ENCODE results near the gene MVB12A. TPM values are rescaled to one million over a fixed set of nuclear protein-coding genes. Genes with fewer than 3 reads are reported as not detected.

The MVB12A gene
- total and polyA plus RNA-seq, 2 experiments from 2014 or later = 36.6 to 60.3 TPM

DNA sequence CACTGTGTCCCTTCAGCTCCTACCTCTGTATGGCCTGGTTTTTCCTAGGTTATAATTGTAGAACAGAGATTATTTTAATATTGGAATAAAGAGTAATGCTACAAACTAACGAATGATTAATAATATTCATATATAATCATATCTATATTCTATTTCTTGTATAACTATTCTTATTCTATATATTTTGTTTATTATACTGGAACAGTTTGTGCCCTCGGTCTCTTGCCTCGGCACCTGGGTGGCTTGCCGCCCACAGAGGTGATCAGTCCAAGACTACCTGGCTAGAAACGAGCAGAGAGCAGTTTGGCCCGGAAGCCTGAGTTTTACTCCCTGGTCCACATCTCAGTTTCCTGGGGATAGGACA is 46.6 kb downstream of the MVB12A start:
- ATAC-seq = no peak
- no peaks in the 10 kb centered on the region for H3K36me3 ChIP-seq (ENCODE audit: insufficient read depth)
- no peaks in the 10 kb centered on the region for H4K20me1 ChIP-seq (replicated peaks; ENCODE audit: insufficient read depth)
- H3K27me3 ChIP-seq (ENCODE audit: insufficient read depth) = peaks cover 20% of the 10 kb centered on the region
- Mint-ChIP-seq H3K27ac (no peak overlapping the region), H3K4me1 (peaks cover 20% of the 10 kb centered on the region), H3K4me3 (no peak overlapping the region), H3K36me3 (ENCODE audit: low read depth) (no peaks in the 10 kb centered on the region; the same call in 2 of the 3 replicates), H3K9me3 (no peaks in the 10 kb centered on the region), H3K27me3 (ENCODE audit: insufficient read depth, low read depth, poor library complexity) (peaks cover 12% of the 10 kb centered on the region)
- peaks cover 12% of the 10 kb centered on the region for H3K4me1 ChIP-seq (ENCODE audit: insufficient read depth)
- no peak overlapping the region for H3K4me2 ChIP-seq
- no peak overlapping the region for H3K4me3 ChIP-seq
- no peak overlapping the region for H2AFZ ChIP-seq
- TF ChIP-seq, protein P1, sequence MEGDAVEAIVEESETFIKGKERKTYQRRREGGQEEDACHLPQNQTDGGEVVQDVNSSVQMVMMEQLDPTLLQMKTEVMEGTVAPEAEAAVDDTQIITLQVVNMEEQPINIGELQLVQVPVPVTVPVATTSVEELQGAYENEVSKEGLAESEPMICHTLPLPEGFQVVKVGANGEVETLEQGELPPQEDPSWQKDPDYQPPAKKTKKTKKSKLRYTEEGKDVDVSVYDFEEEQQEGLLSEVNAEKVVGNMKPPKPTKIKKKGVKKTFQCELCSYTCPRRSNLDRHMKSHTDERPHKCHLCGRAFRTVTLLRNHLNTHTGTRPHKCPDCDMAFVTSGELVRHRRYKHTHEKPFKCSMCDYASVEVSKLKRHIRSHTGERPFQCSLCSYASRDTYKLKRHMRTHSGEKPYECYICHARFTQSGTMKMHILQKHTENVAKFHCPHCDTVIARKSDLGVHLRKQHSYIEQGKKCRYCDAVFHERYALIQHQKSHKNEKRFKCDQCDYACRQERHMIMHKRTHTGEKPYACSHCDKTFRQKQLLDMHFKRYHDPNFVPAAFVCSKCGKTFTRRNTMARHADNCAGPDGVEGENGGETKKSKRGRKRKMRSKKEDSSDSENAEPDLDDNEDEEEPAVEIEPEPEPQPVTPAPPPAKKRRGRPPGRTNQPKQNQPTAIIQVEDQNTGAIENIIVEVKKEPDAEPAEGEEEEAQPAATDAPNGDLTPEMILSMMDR (conservative IDR thresholded peaks at IDR 0.05; ENCODE audit: low read depth in 2 of 2) = no peak
- TF ChIP-seq CREB1 (CRISPR knock-in tag; IDR thresholded peaks at IDR 0.05; ENCODE audit: low read depth) (no peak), STAT1 (IDR thresholded peaks at IDR 0.05; ENCODE audit: unreplicated experiment) (no peak), NANOG (IDR thresholded peaks at IDR 0.05; ENCODE audit: borderline replicate concordance) (no peak), POLR2AphosphoS5 (IDR thresholded peaks at IDR 0.05; ENCODE audit: low read depth) (no peak), ZNF114 (CRISPR knock-in tag; IDR thresholded peaks at IDR 0.05) (no peak), EZH2phosphoT487 (IDR thresholded peaks at IDR 0.05; ENCODE audit: unreplicated experiment) (no peak), ZNF331 (CRISPR knock-in tag; IDR thresholded peaks at IDR 0.05; ENCODE audit: low read depth) (no peak), JUNB (IDR thresholded peaks at IDR 0.05; ENCODE audit: unreplicated experiment) (no peak), EZH2 (IDR thresholded peaks at IDR 0.05; ENCODE audit: low read depth, unreplicated experiment) (no peak)
- TF ChIP-seq, protein P2, sequence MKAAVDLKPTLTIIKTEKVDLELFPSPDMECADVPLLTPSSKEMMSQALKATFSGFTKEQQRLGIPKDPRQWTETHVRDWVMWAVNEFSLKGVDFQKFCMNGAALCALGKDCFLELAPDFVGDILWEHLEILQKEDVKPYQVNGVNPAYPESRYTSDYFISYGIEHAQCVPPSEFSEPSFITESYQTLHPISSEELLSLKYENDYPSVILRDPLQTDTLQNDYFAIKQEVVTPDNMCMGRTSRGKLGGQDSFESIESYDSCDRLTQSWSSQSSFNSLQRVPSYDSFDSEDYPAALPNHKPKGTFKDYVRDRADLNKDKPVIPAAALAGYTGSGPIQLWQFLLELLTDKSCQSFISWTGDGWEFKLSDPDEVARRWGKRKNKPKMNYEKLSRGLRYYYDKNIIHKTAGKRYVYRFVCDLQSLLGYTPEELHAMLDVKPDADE (IDR thresholded peaks at IDR 0.05) = no peak
- TF ChIP-seq, protein P3, sequence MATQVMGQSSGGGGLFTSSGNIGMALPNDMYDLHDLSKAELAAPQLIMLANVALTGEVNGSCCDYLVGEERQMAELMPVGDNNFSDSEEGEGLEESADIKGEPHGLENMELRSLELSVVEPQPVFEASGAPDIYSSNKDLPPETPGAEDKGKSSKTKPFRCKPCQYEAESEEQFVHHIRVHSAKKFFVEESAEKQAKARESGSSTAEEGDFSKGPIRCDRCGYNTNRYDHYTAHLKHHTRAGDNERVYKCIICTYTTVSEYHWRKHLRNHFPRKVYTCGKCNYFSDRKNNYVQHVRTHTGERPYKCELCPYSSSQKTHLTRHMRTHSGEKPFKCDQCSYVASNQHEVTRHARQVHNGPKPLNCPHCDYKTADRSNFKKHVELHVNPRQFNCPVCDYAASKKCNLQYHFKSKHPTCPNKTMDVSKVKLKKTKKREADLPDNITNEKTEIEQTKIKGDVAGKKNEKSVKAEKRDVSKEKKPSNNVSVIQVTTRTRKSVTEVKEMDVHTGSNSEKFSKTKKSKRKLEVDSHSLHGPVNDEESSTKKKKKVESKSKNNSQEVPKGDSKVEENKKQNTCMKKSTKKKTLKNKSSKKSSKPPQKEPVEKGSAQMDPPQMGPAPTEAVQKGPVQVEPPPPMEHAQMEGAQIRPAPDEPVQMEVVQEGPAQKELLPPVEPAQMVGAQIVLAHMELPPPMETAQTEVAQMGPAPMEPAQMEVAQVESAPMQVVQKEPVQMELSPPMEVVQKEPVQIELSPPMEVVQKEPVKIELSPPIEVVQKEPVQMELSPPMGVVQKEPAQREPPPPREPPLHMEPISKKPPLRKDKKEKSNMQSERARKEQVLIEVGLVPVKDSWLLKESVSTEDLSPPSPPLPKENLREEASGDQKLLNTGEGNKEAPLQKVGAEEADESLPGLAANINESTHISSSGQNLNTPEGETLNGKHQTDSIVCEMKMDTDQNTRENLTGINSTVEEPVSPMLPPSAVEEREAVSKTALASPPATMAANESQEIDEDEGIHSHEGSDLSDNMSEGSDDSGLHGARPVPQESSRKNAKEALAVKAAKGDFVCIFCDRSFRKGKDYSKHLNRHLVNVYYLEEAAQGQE (IDR thresholded peaks at IDR 0.05; ENCODE audit: unreplicated experiment) = no peak
- TF ChIP-seq, protein P4, sequence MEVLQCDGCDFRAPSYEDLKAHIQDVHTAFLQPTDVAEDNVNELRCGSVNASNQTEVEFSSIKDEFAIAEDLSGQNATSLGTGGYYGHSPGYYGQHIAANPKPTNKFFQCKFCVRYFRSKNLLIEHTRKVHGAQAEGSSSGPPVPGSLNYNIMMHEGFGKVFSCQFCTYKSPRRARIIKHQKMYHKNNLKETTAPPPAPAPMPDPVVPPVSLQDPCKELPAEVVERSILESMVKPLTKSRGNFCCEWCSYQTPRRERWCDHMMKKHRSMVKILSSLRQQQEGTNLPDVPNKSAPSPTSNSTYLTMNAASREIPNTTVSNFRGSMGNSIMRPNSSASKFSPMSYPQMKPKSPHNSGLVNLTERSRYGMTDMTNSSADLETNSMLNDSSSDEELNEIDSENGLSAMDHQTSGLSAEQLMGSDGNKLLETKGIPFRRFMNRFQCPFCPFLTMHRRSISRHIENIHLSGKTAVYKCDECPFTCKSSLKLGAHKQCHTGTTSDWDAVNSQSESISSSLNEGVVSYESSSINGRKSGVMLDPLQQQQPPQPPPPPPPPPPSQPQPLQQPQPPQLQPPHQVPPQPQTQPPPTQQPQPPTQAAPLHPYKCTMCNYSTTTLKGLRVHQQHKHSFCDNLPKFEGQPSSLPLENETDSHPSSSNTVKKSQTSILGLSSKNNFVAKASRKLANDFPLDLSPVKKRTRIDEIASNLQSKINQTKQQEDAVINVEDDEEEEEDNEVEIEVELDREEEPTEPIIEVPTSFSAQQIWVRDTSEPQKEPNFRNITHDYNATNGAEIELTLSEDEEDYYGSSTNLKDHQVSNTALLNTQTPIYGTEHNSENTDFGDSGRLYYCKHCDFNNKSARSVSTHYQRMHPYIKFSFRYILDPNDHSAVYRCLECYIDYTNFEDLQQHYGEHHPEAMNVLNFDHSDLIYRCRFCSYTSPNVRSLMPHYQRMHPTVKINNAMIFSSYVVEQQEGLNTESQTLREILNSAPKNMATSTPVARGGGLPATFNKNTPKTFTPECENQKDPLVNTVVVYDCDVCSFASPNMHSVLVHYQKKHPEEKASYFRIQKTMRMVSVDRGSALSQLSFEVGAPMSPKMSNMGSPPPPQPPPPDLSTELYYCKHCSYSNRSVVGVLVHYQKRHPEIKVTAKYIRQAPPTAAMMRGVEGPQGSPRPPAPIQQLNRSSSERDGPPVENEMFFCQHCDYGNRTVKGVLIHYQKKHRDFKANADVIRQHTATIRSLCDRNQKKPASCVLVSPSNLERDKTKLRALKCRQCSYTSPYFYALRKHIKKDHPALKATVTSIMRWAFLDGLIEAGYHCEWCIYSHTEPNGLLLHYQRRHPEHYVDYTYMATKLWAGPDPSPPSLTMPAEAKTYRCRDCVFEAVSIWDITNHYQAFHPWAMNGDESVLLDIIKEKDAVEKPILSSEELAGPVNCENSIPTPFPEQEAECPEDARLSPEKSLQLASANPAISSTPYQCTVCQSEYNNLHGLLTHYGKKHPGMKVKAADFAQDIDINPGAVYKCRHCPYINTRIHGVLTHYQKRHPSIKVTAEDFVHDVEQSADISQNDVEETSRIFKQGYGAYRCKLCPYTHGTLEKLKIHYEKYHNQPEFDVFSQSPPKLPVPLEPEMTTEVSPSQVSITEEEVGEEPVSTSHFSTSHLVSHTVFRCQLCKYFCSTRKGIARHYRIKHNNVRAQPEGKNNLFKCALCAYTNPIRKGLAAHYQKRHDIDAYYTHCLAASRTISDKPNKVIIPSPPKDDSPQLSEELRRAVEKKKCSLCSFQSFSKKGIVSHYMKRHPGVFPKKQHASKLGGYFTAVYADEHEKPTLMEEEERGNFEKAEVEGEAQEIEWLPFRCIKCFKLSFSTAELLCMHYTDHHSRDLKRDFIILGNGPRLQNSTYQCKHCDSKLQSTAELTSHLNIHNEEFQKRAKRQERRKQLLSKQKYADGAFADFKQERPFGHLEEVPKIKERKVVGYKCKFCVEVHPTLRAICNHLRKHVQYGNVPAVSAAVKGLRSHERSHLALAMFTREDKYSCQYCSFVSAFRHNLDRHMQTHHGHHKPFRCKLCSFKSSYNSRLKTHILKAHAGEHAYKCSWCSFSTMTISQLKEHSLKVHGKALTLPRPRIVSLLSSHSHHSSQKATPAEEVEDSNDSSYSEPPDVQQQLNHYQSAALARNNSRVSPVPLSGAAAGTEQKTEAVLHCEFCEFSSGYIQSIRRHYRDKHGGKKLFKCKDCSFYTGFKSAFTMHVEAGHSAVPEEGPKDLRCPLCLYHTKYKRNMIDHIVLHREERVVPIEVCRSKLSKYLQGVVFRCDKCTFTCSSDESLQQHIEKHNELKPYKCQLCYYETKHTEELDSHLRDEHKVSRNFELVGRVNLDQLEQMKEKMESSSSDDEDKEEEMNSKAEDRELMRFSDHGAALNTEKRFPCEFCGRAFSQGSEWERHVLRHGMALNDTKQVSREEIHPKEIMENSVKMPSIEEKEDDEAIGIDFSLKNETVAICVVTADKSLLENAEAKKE (CRISPR knock-in tag; IDR thresholded peaks at IDR 0.05) = no peak
- H3K79me2 ChIP-seq (replicated peaks; ENCODE audit: insufficient read depth) = no peaks in the 10 kb centered on the region
- no peak overlapping the region for H3K27ac ChIP-seq (ENCODE audit: low read depth)
- H3F3A ChIP-seq (replicated peaks; ENCODE audit: low read depth) = 0 out of 2 replicates have a peak, but pooled peaks cover 6% of the 10 kb centered on the region
- DNase-seq (ENCODE audit: low spot score) = no peak
- no peaks in the 10 kb centered on the region for H3K9me2 ChIP-seq (ENCODE audit: insufficient read depth)
